K562 (cell line): Measurements from ENCODE around the gene IRF2. TPM values are rescaled to one million over a fixed set of nuclear protein-coding genes. Genes with fewer than 3 reads are reported as not detected.

Experiments used
- ATAC-seq: fragments of 200-7000 bp; cut with Tn5 transposase; 3 replicates; pipeline ENCODE4 v1.9.1; 2020; ENCODE audit warnings: moderate library complexity
- BruUV-seq: library from RNA; stranded (reverse); fragments of 400-500 nt; replicated peaks from 2 replicates; lab custom pipeline; 2021; lab: Mats Ljungman, UMichigan
- CTCF ChIA-PET: fragments of 300-600 bp; formaldehyde crosslinking; extraction: SDS; loops from one replicate; lab custom pipeline; 2021; ENCODE audit warnings: low intra/inter-chr PET ratio; lab: Yijun Ruan, JAX
- POLR2A ChIA-PET: fragments of 300-600, 350-650 bp; sonication (Branson Sonifier 250); formaldehyde crosslinking; extraction: SDS; loops from one replicate; lab custom pipeline; 2021; ENCODE audit warnings: antibody characterized with exemption, inconsistent platforms; lab: Yijun Ruan, JAX
- DNase-seq, 4 experiments: peaks; one replicate each; pipeline versions ENCODE4 v3.0.0 to v3.0.0-alpha.2; 2011 to 2018; ENCODE audit warnings: low spot score in 3 of 4, mixed read lengths in 3 of 4; ENCODE audit errors: extremely low read depth in 1 of 4
- FAIRE-seq: peaks from 2 replicates; lab custom pipeline; 2011; peaks lifted over from hg19 to GRCh38; lab: Jason Lieb, UNC
- H2AFZ ChIP-seq: 2 replicates; pipeline ENCODE4 v1.6.0; 2011; ENCODE audit warnings: low read depth, low read length, control low read depth, inconsistent platforms
- H3K27ac ChIP-seq: fragments of 200-600 bp; 3 replicates; pipeline ENCODE4 v1.8.0; 2011; ENCODE audit warnings: low read depth, mild to moderate bottlenecking, control low read depth, inconsistent platforms, low read length, moderate library complexity, mixed read lengths; ENCODE audit errors: extremely low read depth
- H3K27me3 ChIP-seq, 2 experiments: fragments of 300-600 bp in 1 of 2; 2 replicates in 1 of 2; 3 replicates in 1 of 2; pipeline versions ENCODE4 v1.6.0 to v1.8.0; 2011; ENCODE audit warnings: inconsistent platforms in 2 of 2, low read length in 2 of 2, mild to moderate bottlenecking in 1 of 2, mixed read lengths in 1 of 2, moderate library complexity in 1 of 2; ENCODE audit not compliant: control insufficient read depth in 2 of 2, insufficient read depth in 2 of 2
- H3K36me3 ChIP-seq: fragments of 300-600 bp; 3 replicates; pipeline ENCODE4 v1.8.0; 2011; ENCODE audit warnings: mild to moderate bottlenecking, low read length, inconsistent platforms; ENCODE audit not compliant: control insufficient read depth, insufficient read depth
- H3K4me1 ChIP-seq, 2 experiments: fragments of 200-600 bp in 1 of 2; replicated peaks in 1 of 2; 2 replicates in 1 of 2; 3 replicates in 1 of 2; pipeline versions ENCODE4 v1.5.1 to v1.8.0; 2011; ENCODE audit warnings: inconsistent platforms in 2 of 2, low read length in 2 of 2, mild to moderate bottlenecking in 1 of 2, mixed read lengths in 1 of 2, moderate library complexity in 1 of 2; ENCODE audit not compliant: control insufficient read depth in 2 of 2, insufficient read depth in 2 of 2
- H3K4me2 ChIP-seq: 2 replicates; pipeline ENCODE4 v1.6.1; 2011; ENCODE audit warnings: low read length, control low read depth, inconsistent platforms, mixed read lengths; ENCODE audit not compliant: insufficient read depth
- H3K4me3 ChIP-seq: fragments of 200-600 bp; sonication (generic), shearing (Covaris generic); 2 replicates; pipeline ENCODE4 v1.5.1; 2016; ENCODE audit warnings: control low read depth, inconsistent platforms
- H3K79me2 ChIP-seq: fragments of 200-600 bp; 3 replicates; pipeline ENCODE4 v1.8.0; 2011; ENCODE audit warnings: low read length, inconsistent platforms; ENCODE audit not compliant: control insufficient read depth, insufficient read depth
- H3K9ac ChIP-seq, 2 experiments: 2 replicates each; pipeline versions ENCODE4 v1.6.0 to v1.6.1; 2011; ENCODE audit warnings: low read depth in 2 of 2, low read length in 2 of 2, control low read depth in 1 of 2, inconsistent platforms in 1 of 2, mild to moderate bottlenecking in 1 of 2, mixed read lengths in 1 of 2; ENCODE audit not compliant: insufficient read depth in 1 of 2
- H3K9me1 ChIP-seq: one replicate; pipeline ENCODE4 v1.6.0; 2011; ENCODE audit warnings: inconsistent platforms, mild to moderate bottlenecking, low read length, moderate library complexity; ENCODE audit not compliant: control insufficient read depth, insufficient read depth
- H3K9me3 ChIP-seq: replicated peaks from 2 replicates; pipeline ENCODE4 v1.5.1; 2011; ENCODE audit warnings: low read depth, low read length, inconsistent platforms; ENCODE audit not compliant: control insufficient read depth, insufficient read depth
- H4K20me1 ChIP-seq: replicated peaks from 2 replicates; pipeline ENCODE4 v1.6.1; 2011; ENCODE audit warnings: low read length, inconsistent platforms, mixed read lengths; ENCODE audit not compliant: control insufficient read depth, insufficient read depth
- CREM ChIP-seq: IDR thresholded peaks from 2 replicates; pipeline ENCODE4 v1.6.1; 2014; ENCODE audit warnings: antibody characterized with exemption, low read depth
- HNRNPLL ChIP-seq: fragments of 200-400 bp; formaldehyde crosslinking; IDR thresholded peaks from 2 replicates; pipeline ENCODE4 v1.6.1; 2017; ENCODE audit warnings: low read length, low read depth, mild to moderate bottlenecking; ENCODE audit not compliant: poor library complexity, severe bottlenecking
- ID3 ChIP-seq, 2 experiments: fragments of 250-450 bp in 1 of 2; fragments of 450-650 bp in 1 of 2; sonication (Bioruptor Pico) in 1 of 2; IDR thresholded peaks; 2 replicates each; pipeline versions ENCODE4 v1.6.1 to v1.8.0; 2016 to 2021; ENCODE audit warnings: mild to moderate bottlenecking in 2 of 2, moderate library complexity in 2 of 2, missing compliant biosample characterization in 1 of 2, missing genetic modification characterization in 1 of 2
- IFI16 ChIP-seq: fragments of 250-450 bp; sonication (Bioruptor Pico); IDR thresholded peaks from 2 replicates; pipeline ENCODE4 v2.1.2; 2022; ENCODE audit warnings: mild to moderate bottlenecking, inconsistent platforms
- KAT2B ChIP-seq: IDR thresholded peaks from one replicate; pipeline ENCODE4 v1.6.1; 2012; ENCODE audit warnings: low read depth, mild to moderate bottlenecking, control low read depth, inconsistent platforms, low read length, moderate library complexity
- MITF ChIP-seq: IDR thresholded peaks from 2 replicates; pipeline ENCODE4 v1.6.1; 2014; ENCODE audit warnings: antibody characterized with exemption
- NFRKB ChIP-seq: fragments of 450-650 bp; IDR thresholded peaks from 2 replicates; pipeline ENCODE4 v1.6.1; 2016; ENCODE audit warnings: low read depth
- OTX1 ChIP-seq: fragments of 450-650 bp; formaldehyde crosslinking; IDR thresholded peaks from 2 replicates; pipeline ENCODE4 v1.4.0; 2022; ENCODE audit warnings: mild to moderate bottlenecking
- POLR2B ChIP-seq: fragments of 450-650 bp; IDR thresholded peaks from 2 replicates; pipeline ENCODE4 v1.6.1; 2018; ENCODE audit warnings: low read depth; ENCODE audit not compliant: partially characterized antibody
- SREBF1 ChIP-seq: fragments of 150-350 bp; IDR thresholded peaks from 2 replicates; pipeline ENCODE4 v1.6.1; 2014; ENCODE audit warnings: antibody characterized with exemption, low read depth, low read length, borderline replicate concordance
- TOE1 ChIP-seq, 2 experiments: fragments of 450-650 bp in 1 of 2; sonication (generic) in 1 of 2; formaldehyde crosslinking in 1 of 2; IDR thresholded peaks; 2 replicates each; pipeline versions ENCODE4 v1.7.1 to v1.8.0; 2016 to 2022; ENCODE audit warnings: borderline replicate concordance in 2 of 2, mild to moderate bottlenecking in 2 of 2, antibody characterized with exemption in 1 of 2, inconsistent platforms in 1 of 2, low read depth in 1 of 2, missing genetic modification reagents in 1 of 2, moderate library complexity in 1 of 2
- WGBS: fragments of 100-300 bp; shearing (Covaris generic); methylation state at CpG from one replicate; pipeline ENCODE4 v1.1.6; 2016; ENCODE audit warnings: low coverage, mixed read lengths; ENCODE audit not compliant: insufficient coverage; ENCODE audit errors: missing lambda C conversion rate; 5-methylcytosine and 5-hydroxymethylcytosine counted together
- in situ Hi-C: fragments of 300-500 bp; cut with MboI; formaldehyde crosslinking; loops from 4 replicates; pipeline ENCODE4 v1.15.0; 2018; ENCODE audit warnings: inconsistent platforms, mixed read lengths
- intact Hi-C: fragments of 100-400 bp; cut with micrococcal nuclease; formaldehyde crosslinking; loops from 2 replicates; pipeline ENCODE4 v1.14.2; 2022
- polyA plus RNA-seq, 8 experiments: library from polyadenylated mRNA; depleted of rRNA in 4 of 8; stranded (reverse) in 5 of 8; unstranded in 3 of 8; fragments of >200 nt; fragmentation: Nextera tagmentation in 2 of 8; fragmentation: Illumina TruSeq in 1 of 8; extraction: Ambion mirVana in 2 of 8; extraction: Trizol in 1 of 8; gene quantifications; 2 replicates each; pipeline versions ENCODE4 v1.2.1 to v1.2.3, GENCODE V29; 2011 to 2014; ENCODE audit warnings: inconsistent platforms in 1 of 8, missing spikeins in 1 of 8
- total RNA-seq, 7 experiments: library from RNA; depleted of rRNA in 6 of 7; stranded (reverse); fragments of >200 nt in 6 of 7; fragmentation: Illumina TruSeq in 2 of 7; extraction: Trizol in 2 of 7; gene quantifications; 2 replicates each; pipeline versions ENCODE4 v1.2.1 to v1.2.3, GENCODE V29; 2011 to 2021; ENCODE audit warnings: low replicate concordance in 1 of 7
- TF ChIP-seq, protein P1 (sequence below): sonication (generic); IDR thresholded peaks from 2 replicates; pipeline ENCODE4 v1.6.1; 2016
- TF ChIP-seq, protein P2 (sequence below), 3 experiments: fragments of 200-800 bp in 1 of 3; sonication (Bioruptor generic) in 1 of 3; sonication (generic) in 1 of 3; formaldehyde crosslinking in 1 of 3; IDR thresholded peaks; 2 replicates each; pipeline versions ENCODE4 v1.6.1 to v1.8.0; 2016 to 2022; ENCODE audit warnings: mild to moderate bottlenecking in 2 of 3, missing compliant biosample characterization in 2 of 3, missing genetic modification characterization in 2 of 3, missing genetic modification reagents in 1 of 3

The IRF2 gene
- total and polyA plus RNA-seq, 9 of the 15 experiments (the other 6 are each of a cell fraction or from before 2014, with no cell fraction given), result 7.1 to 17.1 (median 11.3) TPM

DNA sequence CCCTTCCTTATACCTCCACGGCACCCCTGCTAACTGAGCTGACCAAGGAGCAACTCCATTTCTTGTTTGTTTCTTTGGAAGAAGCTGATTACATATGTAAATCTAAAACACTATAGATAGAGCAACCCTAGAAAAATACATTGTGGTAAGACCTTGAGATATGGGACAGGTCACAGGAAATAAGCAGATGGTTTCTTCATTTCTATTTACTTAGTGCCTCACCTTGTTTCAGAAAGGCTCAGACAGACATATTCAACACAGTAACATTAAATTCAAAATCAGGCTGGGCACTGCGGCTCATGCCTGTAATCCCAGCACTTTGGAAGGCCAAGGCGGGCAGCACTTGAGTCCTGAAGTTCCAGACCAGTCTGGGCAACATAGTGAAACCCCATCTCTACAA lies 47.3 kb downstream of the IRF2 start:
- no TSS peak for BruUV-seq
- in situ Hi-C loops, result no loop called here
- intact Hi-C loops, result no loop called here
- H3K9me3 ChIP-seq, result peaks cover 5% of the 10 kb centered on the region
- TF ChIP-seq TOE1 (IDR thresholded peaks at IDR 0.05; ENCODE audit: borderline replicate concordance) (no peak), TOE1 (CRISPR knock-in tag; IDR thresholded peaks at IDR 0.05; ENCODE audit: borderline replicate concordance, low read depth) (no peak), POLR2B (no peak), NFRKB (no peak), KAT2B (no peak), MITF (no peak), IFI16 (CRISPR knock-in tag) (no peak), OTX1 (no peak), SREBF1 (no peak), ID3 (CRISPR knock-in tag; IDR thresholded peaks at IDR 0.05) (no peak), ID3 (tag; IDR thresholded peaks at IDR 0.05) (no peak), CREM (no peak), HNRNPLL (no peak)
- TF ChIP-seq, protein P1, sequence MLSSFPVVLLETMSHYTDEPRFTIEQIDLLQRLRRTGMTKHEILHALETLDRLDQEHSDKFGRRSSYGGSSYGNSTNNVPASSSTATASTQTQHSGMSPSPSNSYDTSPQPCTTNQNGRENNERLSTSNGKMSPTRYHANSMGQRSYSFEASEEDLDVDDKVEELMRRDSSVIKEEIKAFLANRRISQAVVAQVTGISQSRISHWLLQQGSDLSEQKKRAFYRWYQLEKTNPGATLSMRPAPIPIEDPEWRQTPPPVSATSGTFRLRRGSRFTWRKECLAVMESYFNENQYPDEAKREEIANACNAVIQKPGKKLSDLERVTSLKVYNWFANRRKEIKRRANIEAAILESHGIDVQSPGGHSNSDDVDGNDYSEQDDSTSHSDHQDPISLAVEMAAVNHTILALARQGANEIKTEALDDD, result no peak
- TF ChIP-seq, protein P2, sequence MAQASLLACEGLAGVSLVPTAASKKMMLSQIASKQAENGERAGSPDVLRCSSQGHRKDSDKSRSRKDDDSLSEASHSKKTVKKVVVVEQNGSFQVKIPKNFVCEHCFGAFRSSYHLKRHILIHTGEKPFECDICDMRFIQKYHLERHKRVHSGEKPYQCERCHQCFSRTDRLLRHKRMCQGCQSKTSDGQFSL (CRISPR knock-in tag; IDR thresholded peaks at IDR 0.05), result no peak
- TF ChIP-seq, protein P2 (tag; IDR thresholded peaks at IDR 0.05), result no peak
- H3K36me3 ChIP-seq, result peaks cover 19% of the 10 kb centered on the region; the same call in 2 of the 3 replicates
- ATAC-seq, result no peak
- ChIA-PET CTCF (no interaction called here), POLR2A (interaction anchor here (0.7 kb wide), 2 partner anchors 9 to 11 kb away, joined by 3 to 4 read pairs; no protein-coding TSS in a partner anchor)
- H3K4me3 ChIP-seq, result no peak overlapping the region
- H3K4me1 ChIP-seq, result peaks cover 7 to 10% of the 10 kb centered on the region in 2 experiments
- H3K4me2 ChIP-seq, result no peak overlapping the region
- no peaks in the 10 kb centered on the region for H3K9me1 ChIP-seq
- no peak overlapping the region for H3K27ac ChIP-seq
- H4K20me1 ChIP-seq, result 0 out of 2 replicates have a peak, but pooled peaks cover 5% of the 10 kb centered on the region
- no peak for FAIRE-seq
- 90% methylated on average over 3 of the region's 3 CpGs for WGBS
- no peak for DNase-seq
- no peak overlapping the region for H2AFZ ChIP-seq
- no peak overlapping the region for H3K9ac ChIP-seq
- H3K27me3 ChIP-seq, result no peaks in the 10 kb centered on the region
- peaks cover 2% of the 10 kb centered on the region; the same call in 1 of the 3 replicates for H3K79me2 ChIP-seq
